PFSK-1 (cell line): Measurements from ENCODE around the gene VAPA.

Experiments used
- FOXP2 ChIP-seq: optimal IDR thresholded peaks from 2 replicates; pipeline ENCODE3; 2011; ENCODE audit warnings: borderline replicate concordance, control low read depth, inconsistent platforms; ENCODE audit not compliant: insufficient read depth; ENCODE audit errors: extremely low read length, extremely low read depth
- POLR2AphosphoS5 ChIP-seq: IDR thresholded peaks from 2 replicates; pipeline ENCODE4 v1.6.1; 2012; ENCODE audit warnings: low read depth, mild to moderate bottlenecking, control low read depth, low read length, moderate library complexity
- REST ChIP-seq, 2 experiments: IDR thresholded peaks; 2 replicates each; pipeline versions ENCODE4 v1.6.1 to v1.8.0; 2011 to 2012; ENCODE audit warnings: low read depth in 2 of 2, low read length in 2 of 2, control low read depth in 1 of 2, inconsistent platforms in 1 of 2, mild to moderate bottlenecking in 1 of 2, moderate library complexity in 1 of 2; ENCODE audit not compliant: insufficient read depth in 1 of 2
- TAF1 ChIP-seq: IDR thresholded peaks from 2 replicates; pipeline ENCODE4 v1.6.1; 2012; ENCODE audit warnings: low read length, control low read depth, borderline replicate concordance; ENCODE audit not compliant: insufficient read depth

- TF ChIP-seq REST (IDR thresholded peaks at IDR 0.05; ENCODE audit: insufficient read depth in 1 of 2, low read depth in 2 of 2, low read length in 2 of 2) (no peak), TAF1 (no peak), FOXP2 (no peak), POLR2AphosphoS5 (no peak)
Observed at GRCh38 chr18:9919564-9920232, 5.9 kb downstream of the VAPA start.
